HEK293 (cell line): Measurements from ENCODE around the gene SPTBN5.

Experiments
- CTCF ChIP-seq: fragments of 450-650 bp; formaldehyde crosslinking; IDR thresholded peaks from 2 replicates; pipeline ENCODE4 v1.5.1; 2016; ENCODE audit warnings: missing biosample characterization, missing genetic modification characterization
- MYNN ChIP-seq: fragments of 450-650 bp; formaldehyde crosslinking; IDR thresholded peaks from 2 replicates; pipeline ENCODE4 v1.5.1; 2016; ENCODE audit warnings: missing biosample characterization, missing genetic modification characterization, borderline replicate concordance
- REST ChIP-seq: fragments of 450-650 bp; formaldehyde crosslinking; IDR thresholded peaks from 2 replicates; pipeline ENCODE4 v1.5.1; 2016; ENCODE audit warnings: missing biosample characterization, missing genetic modification characterization
- ZNF18 ChIP-seq: fragments of 450-650 bp; formaldehyde crosslinking; IDR thresholded peaks from 2 replicates; pipeline ENCODE4 v1.5.1; 2016; ENCODE audit warnings: missing biosample characterization, missing genetic modification characterization
- ZNF23 ChIP-seq: fragments of 450-650 bp; formaldehyde crosslinking; IDR thresholded peaks from 2 replicates; pipeline ENCODE4 v1.5.1; 2016; ENCODE audit warnings: missing biosample characterization, missing genetic modification characterization, borderline replicate concordance
- ZNF302 ChIP-seq: fragments of 450-650 bp; formaldehyde crosslinking; IDR thresholded peaks from 2 replicates; pipeline ENCODE4 v1.5.1; 2016; ENCODE audit warnings: missing biosample characterization, missing genetic modification characterization, low read depth
- ZNF311 ChIP-seq: fragments of 450-650 bp; formaldehyde crosslinking; IDR thresholded peaks from 2 replicates; pipeline ENCODE4 v1.5.1; 2017; ENCODE audit warnings: missing biosample characterization, missing genetic modification characterization, borderline replicate concordance
- ZNF350 ChIP-seq: fragments of 450-650 bp; formaldehyde crosslinking; IDR thresholded peaks from 2 replicates; pipeline ENCODE4 v1.5.0; 2017; ENCODE audit warnings: missing biosample characterization, mild to moderate bottlenecking, missing genetic modification characterization
- ZNF426 ChIP-seq: fragments of 450-650 bp; formaldehyde crosslinking; IDR thresholded peaks from 2 replicates; pipeline ENCODE4 v1.5.1; 2017; ENCODE audit warnings: missing biosample characterization, missing genetic modification characterization, mild to moderate bottlenecking, inconsistent platforms, moderate library complexity
- ZNF585B ChIP-seq: fragments of 450-650 bp; formaldehyde crosslinking; IDR thresholded peaks from 2 replicates; pipeline ENCODE4 v1.5.1; 2016; ENCODE audit warnings: missing biosample characterization, missing genetic modification characterization

- no peak for TF ChIP-seq CTCF
- TF ChIP-seq ZNF585B (tag by site-specific recombination) = no peak
- no peak for TF ChIP-seq ZNF350 (tag by site-specific recombination)
- TF ChIP-seq ZNF311 = no peak
- TF ChIP-seq ZNF302 (tag by site-specific recombination) = no peak
- no peak for TF ChIP-seq ZNF18 (tag by site-specific recombination)
- no peak for TF ChIP-seq REST
- no peak for TF ChIP-seq MYNN (tag by site-specific recombination)
- no peak for TF ChIP-seq ZNF426 (tag by site-specific recombination)
- no peak for TF ChIP-seq ZNF23
Observed at GRCh38 chr15:41937568-41937923, 43.7 kb upstream of the SPTBN5 start.
